ENCODE data around the gene RTP1. TPM values are rescaled to one million over a fixed set of nuclear protein-coding genes. Genes with fewer than 3 reads are reported as not detected.

RTP1 gene
- total and polyA plus RNA-seq, 9 of the 15 experiments (the other 6 are each of a cell fraction or from before 2014, with no cell fraction given), result not detected

DNA sequence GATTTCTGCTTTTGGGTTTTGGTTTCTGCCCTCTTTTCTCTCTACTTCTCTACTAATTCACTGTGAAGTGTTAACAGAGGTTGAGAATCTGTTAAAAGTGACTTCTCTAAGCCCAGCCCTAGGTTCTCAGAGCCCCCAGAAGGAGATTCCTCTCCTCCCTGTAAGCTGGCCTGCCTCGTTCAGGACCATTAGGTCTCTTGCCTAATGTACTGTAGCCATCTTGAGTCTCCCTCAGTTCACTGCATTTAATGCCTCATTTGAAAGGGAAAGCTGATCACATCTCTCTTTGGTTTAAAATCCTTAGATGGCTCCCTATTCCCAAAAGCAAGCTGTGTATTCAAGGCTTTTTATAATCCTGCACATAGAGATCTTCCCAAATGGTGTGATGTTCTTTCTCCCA lies 16.3 kb downstream of the RTP1 start:
- Histone ChIP-seq H3K4me2 (ENCODE audit: insufficient read depth, low read length) (no peak overlapping the region), H3K9me1 (ENCODE audit: control insufficient read depth, insufficient read depth, low read length) (no peaks in the 10 kb centered on the region), H3K27ac (ENCODE audit: extremely low read depth, low read depth, low read length) (no peak overlapping the region), H3K36me3 (ENCODE audit: control insufficient read depth, insufficient read depth, low read length) (no peaks in the 10 kb centered on the region), H2AFZ (ENCODE audit: low read depth, low read length) (no peak overlapping the region), H3K9me3 (replicated peaks; ENCODE audit: control insufficient read depth, insufficient read depth, low read depth, low read length) (no peaks in the 10 kb centered on the region), H3K4me3 (no peak overlapping the region), H3K27me3 (ENCODE audit: control insufficient read depth in 2 of 2, insufficient read depth in 2 of 2, low read length in 2 of 2) (peaks cover 12 to 13% of the 10 kb centered on the region in 2 experiments; a peak in 3 of 5 replicates), H3K79me2 (ENCODE audit: control insufficient read depth, insufficient read depth, low read length) (no peaks in the 10 kb centered on the region), H3K9ac (ENCODE audit: insufficient read depth in 1 of 2, low read depth in 2 of 2, low read length in 2 of 2) (no peak overlapping the region), H4K20me1 (replicated peaks; ENCODE audit: control insufficient read depth, insufficient read depth, low read length) (no peaks in the 10 kb centered on the region), H3K4me1 (replicated peaks in 1 of 2; ENCODE audit: control insufficient read depth in 2 of 2, insufficient read depth in 2 of 2, low read length in 2 of 2) (peaks cover 0 to 7% of the 10 kb centered on the region in 2 experiments; a peak in 2 of 5 replicates)
- intact Hi-C loops (cut with micrococcal nuclease) (no loop called here), in situ Hi-C loops (cut with MboI) (no loop called here)
- ChIA-PET CTCF (ENCODE audit: low intra/inter-chr PET ratio) (no interaction called here), POLR2A (no interaction called here)
- 0% methylated on average over 1 of the region's 1 CpG for WGBS (ENCODE audit: insufficient coverage, low coverage, missing lambda C conversion rate)
- DNase-seq (ENCODE audit: extremely low read depth in 1 of 4, low spot score in 3 of 4) (no peak), ATAC-seq (no peak), FAIRE-seq (no peak)
- no TSS peak for BruUV-seq (replicated peaks)
- no peak for TF ChIP-seq NFIX (CRISPR knock-in tag; IDR thresholded peaks at IDR 0.05; ENCODE audit: low read depth)
- no peak for TF ChIP-seq CEBPG (CRISPR knock-in tag; IDR thresholded peaks at IDR 0.05)
- no peak for TF ChIP-seq CEBPG (tag; conservative IDR thresholded peaks at IDR 0.05 in 1 of 2, IDR thresholded peaks at IDR 0.05 in 1 of 2)
- no peak for TF ChIP-seq E2F3 (CRISPR knock-in tag; IDR thresholded peaks at IDR 0.05)
- no peak for TF ChIP-seq ZNF280B (CRISPR knock-in tag; IDR thresholded peaks at IDR 0.05)
- TF ChIP-seq ZBTB33 (CRISPR knock-in tag; IDR thresholded peaks at IDR 0.05), result no peak
- TF ChIP-seq SIRT6 (IDR thresholded peaks at IDR 0.05; ENCODE audit: low read depth, low read length), result no peak
- no peak for TF ChIP-seq CSDE1 (IDR thresholded peaks at IDR 0.05)
- TF ChIP-seq POLR3G (IDR thresholded peaks at IDR 0.05; ENCODE audit: extremely low read depth, insufficient read length, insufficient replicate concordance), result no peak
- TF ChIP-seq, protein P1, sequence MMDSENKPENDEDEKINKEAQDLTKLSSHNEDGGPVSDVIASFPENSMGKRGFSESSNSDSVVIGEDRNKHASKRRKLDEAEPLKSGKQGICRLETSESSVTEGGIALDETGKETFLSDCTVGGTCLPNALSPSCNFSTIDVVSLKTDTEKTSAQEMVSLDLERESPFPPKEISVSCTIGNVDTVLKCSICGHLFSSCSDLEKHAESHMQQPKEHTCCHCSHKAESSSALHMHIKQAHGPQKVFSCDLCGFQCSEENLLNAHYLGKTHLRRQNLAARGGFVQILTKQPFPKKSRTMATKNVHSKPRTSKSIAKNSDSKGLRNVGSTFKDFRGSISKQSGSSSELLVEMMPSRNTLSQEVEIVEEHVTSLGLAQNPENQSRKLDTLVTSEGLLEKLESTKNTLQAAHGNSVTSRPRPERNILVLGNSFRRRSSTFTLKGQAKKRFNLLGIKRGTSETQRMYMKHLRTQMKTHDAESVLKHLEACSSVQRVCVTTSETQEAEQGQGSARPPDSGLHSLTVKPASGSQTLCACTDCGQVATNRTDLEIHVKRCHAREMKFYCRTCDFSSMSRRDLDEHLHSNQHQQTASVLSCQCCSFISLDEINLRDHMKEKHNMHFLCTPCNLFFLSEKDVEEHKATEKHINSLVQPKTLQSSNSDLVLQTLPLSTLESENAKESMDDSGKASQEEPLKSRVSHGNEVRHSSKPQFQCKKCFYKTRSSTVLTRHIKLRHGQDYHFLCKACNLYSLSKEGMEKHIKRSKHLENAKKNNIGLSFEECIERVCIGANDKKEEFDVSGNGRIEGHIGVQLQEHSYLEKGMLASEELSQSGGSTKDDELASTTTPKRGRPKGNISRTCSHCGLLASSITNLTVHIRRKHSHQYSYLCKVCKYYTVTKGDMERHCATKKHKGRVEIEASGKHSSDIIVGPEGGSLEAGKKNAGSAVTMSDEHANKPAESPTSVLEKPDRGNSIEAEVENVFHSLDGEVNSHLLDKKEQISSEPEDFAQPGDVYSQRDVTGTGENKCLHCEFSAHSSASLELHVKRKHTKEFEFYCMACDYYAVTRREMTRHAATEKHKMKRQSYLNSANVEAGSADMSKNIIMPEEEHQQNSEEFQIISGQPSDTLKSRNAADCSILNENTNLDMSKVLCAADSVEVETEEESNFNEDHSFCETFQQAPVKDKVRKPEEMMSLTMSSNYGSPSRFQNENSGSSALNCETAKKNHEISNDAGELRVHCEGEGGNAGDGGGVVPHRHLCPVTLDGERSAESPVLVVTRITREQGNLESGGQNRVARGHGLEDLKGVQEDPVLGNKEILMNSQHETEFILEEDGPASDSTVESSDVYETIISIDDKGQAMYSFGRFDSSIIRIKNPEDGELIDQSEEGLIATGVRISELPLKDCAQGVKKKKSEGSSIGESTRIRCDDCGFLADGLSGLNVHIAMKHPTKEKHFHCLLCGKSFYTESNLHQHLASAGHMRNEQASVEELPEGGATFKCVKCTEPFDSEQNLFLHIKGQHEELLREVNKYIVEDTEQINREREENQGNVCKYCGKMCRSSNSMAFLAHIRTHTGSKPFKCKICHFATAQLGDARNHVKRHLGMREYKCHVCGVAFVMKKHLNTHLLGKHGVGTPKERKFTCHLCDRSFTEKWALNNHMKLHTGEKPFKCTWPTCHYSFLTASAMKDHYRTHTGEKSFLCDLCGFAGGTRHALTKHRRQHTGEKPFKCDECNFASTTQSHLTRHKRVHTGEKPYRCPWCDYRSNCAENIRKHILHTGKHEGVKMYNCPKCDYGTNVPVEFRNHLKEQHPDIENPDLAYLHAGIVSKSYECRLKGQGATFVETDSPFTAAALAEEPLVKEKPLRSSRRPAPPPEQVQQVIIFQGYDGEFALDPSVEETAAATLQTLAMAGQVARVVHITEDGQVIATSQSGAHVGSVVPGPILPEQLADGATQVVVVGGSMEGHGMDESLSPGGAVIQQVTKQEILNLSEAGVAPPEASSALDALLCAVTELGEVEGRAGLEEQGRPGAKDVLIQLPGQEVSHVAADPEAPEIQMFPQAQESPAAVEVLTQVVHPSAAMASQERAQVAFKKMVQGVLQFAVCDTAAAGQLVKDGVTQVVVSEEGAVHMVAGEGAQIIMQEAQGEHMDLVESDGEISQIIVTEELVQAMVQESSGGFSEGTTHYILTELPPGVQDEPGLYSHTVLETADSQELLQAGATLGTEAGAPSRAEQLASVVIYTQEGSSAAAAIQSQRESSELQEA (IDR thresholded peaks at IDR 0.05; ENCODE audit: low read depth), result no peak
- no peak for TF ChIP-seq ZNF232 (CRISPR knock-in tag; IDR thresholded peaks at IDR 0.05)
